ENCODE results near the gene ADAM19.

Gene ADAM19

GRCh38 chr5:157599565-157599964 is 24.0 kb upstream of the ADAM19 start:
- no peaks in the 10 kb centered on the region for H3K9me3 Mint-ChIP-seq
- H3K36me3 Mint-ChIP-seq (ENCODE audit: low read depth): no peaks in the 10 kb centered on the region
- no peak overlapping the region for H3K4me3 Mint-ChIP-seq
- no peaks in the 10 kb centered on the region for H3K27me3 Mint-ChIP-seq (ENCODE audit: low read depth, poor library complexity)
- peaks cover 8% of the 10 kb centered on the region for H3K4me1 Mint-ChIP-seq
- DNase-seq: no peak
- H3K27ac Mint-ChIP-seq: no peak overlapping the region
- no peak for TF ChIP-seq CTCF (IDR thresholded peaks at IDR 0.05)

GRCh38 chr5:157598350-157598936 is 22.9 kb upstream of the ADAM19 start:
- Mint-ChIP-seq H3K4me1 (peaks cover 14% of the 10 kb centered on the region), H3K4me3 (no peak overlapping the region), H3K36me3 (ENCODE audit: low read depth) (no peaks in the 10 kb centered on the region), H3K9me3 (no peaks in the 10 kb centered on the region), H3K27ac (no peak overlapping the region), H3K27me3 (ENCODE audit: low read depth, poor library complexity) (no peaks in the 10 kb centered on the region)
- no peak for TF ChIP-seq CTCF (IDR thresholded peaks at IDR 0.05)
- no peak for DNase-seq

- no peak for DNase-seq
- H3K36me3 Mint-ChIP-seq (ENCODE audit: low read depth): no peaks in the 10 kb centered on the region
- H3K4me3 Mint-ChIP-seq: no peak overlapping the region
- H3K4me1 Mint-ChIP-seq: peaks cover 17% of the 10 kb centered on the region
- no peaks in the 10 kb centered on the region for H3K9me3 Mint-ChIP-seq
- H3K27me3 Mint-ChIP-seq (ENCODE audit: low read depth, poor library complexity): no peaks in the 10 kb centered on the region
- no peak for TF ChIP-seq CTCF (IDR thresholded peaks at IDR 0.05)
- H3K27ac Mint-ChIP-seq: no peak overlapping the region
Measured at GRCh38 chr5:157597277-157597676, 21.7 kb upstream of the ADAM19 start.

- Mint-ChIP-seq H3K9me3 (peaks cover 7% of the 10 kb centered on the region), H3K4me3 (no peak overlapping the region), H3K36me3 (ENCODE audit: low read depth) (peaks cover 7% of the 10 kb centered on the region), H3K27me3 (ENCODE audit: low read depth, poor library complexity) (no peaks in the 10 kb centered on the region), H3K4me1 (peaks cover 17% of the 10 kb centered on the region), H3K27ac (no peak overlapping the region)
- no peak for TF ChIP-seq CTCF (IDR thresholded peaks at IDR 0.05)
- no peak for DNase-seq
Measured at GRCh38 chr5:157596487-157596886, 20.9 kb upstream of the ADAM19 start.

- no peak for TF ChIP-seq CTCF (IDR thresholded peaks at IDR 0.05)
- H3K4me1 Mint-ChIP-seq: peaks cover 17% of the 10 kb centered on the region
- no peak for DNase-seq
- no peak overlapping the region for H3K27ac Mint-ChIP-seq
- H3K4me3 Mint-ChIP-seq: no peak overlapping the region
- H3K27me3 Mint-ChIP-seq (ENCODE audit: low read depth, poor library complexity): no peaks in the 10 kb centered on the region
- peaks cover 7% of the 10 kb centered on the region for H3K9me3 Mint-ChIP-seq
- peaks cover 7% of the 10 kb centered on the region for H3K36me3 Mint-ChIP-seq (ENCODE audit: low read depth)
Measured at GRCh38 chr5:157594675-157595459, 19.3 kb upstream of the ADAM19 start.

GRCh38 chr5:157594257-157594656 is 18.7 kb upstream of the ADAM19 start:
- H3K36me3 Mint-ChIP-seq (ENCODE audit: low read depth): peaks cover 7% of the 10 kb centered on the region
- H3K4me1 Mint-ChIP-seq: peaks cover 17% of the 10 kb centered on the region
- no peaks in the 10 kb centered on the region for H3K27me3 Mint-ChIP-seq (ENCODE audit: low read depth, poor library complexity)
- no peak overlapping the region for H3K27ac Mint-ChIP-seq
- no peak overlapping the region for H3K4me3 Mint-ChIP-seq
- H3K9me3 Mint-ChIP-seq: peaks cover 7% of the 10 kb centered on the region
- DNase-seq: no peak
- TF ChIP-seq CTCF (IDR thresholded peaks at IDR 0.05): no peak
